Right atrium auricular region (tissue), 2 donors: ENCODE data around the gene INCENP. TPM values are rescaled to one million over a fixed set of nuclear protein-coding genes. Genes with fewer than 3 reads are reported as not detected.
A peak's percentile ranks its signal among the peaks of the same experiment; 100 is the strongest.

Experiments
- DNase-seq: peaks from one replicate; pipeline ENCODE4 v3.0.0-alpha.2; 2019; ENCODE audit warnings: low spot score
- H3K27ac ChIP-seq, 2 donors: fragments of 200-600 bp; sonication (generic); 1 replicate in 1 of 2; 2 replicates in 1 of 2; pipeline ENCODE4 v1.5.1; 2016 to 2019
- H3K27me3 ChIP-seq, 2 donors: fragments of 200-600 bp; sonication (generic); one replicate each; pipeline versions ENCODE4 v1.5.1 to v1.6.0; 2017 to 2019
- H3K36me3 ChIP-seq: fragments of 200-600 bp; sonication (generic); one replicate; pipeline ENCODE4 v1.5.1; 2016
- H3K4me1 ChIP-seq, 2 donors: fragments of 200-600 bp; sonication (generic); one replicate each; pipeline versions ENCODE4 v1.5.1 to v1.6.0; 2017 to 2019
- H3K4me3 ChIP-seq, 2 donors: fragments of 200-600 bp; sonication (generic); 1 replicate in 1 of 2; 2 replicates in 1 of 2; pipeline ENCODE4 v1.5.1; 2017 to 2019; ENCODE audit warnings: mild to moderate bottlenecking in 1 of 2, moderate library complexity in 1 of 2
- H3K9me3 ChIP-seq, 2 donors: fragments of 200-600 bp; sonication (generic); one replicate each; pipeline ENCODE4 v1.5.1; 2019
- total RNA-seq, 2 donors: library from RNA; depleted of rRNA; stranded (reverse); fragments of >200 nt; gene quantifications; one replicate each; pipeline ENCODE4 v1.1.0, GENCODE V29; 2016
- TF ChIP-seq, protein P1 (sequence below), 2 donors: fragments of 200-600 bp; sonication (generic); IDR thresholded peaks; one replicate each; pipeline ENCODE4 v1.5.1; 2019; ENCODE audit warnings: antibody characterized with exemption in 2 of 2

Gene INCENP
- total RNA-seq, 2 donors from 2014 or later = 8.1 to 8.5 TPM

DNA sequence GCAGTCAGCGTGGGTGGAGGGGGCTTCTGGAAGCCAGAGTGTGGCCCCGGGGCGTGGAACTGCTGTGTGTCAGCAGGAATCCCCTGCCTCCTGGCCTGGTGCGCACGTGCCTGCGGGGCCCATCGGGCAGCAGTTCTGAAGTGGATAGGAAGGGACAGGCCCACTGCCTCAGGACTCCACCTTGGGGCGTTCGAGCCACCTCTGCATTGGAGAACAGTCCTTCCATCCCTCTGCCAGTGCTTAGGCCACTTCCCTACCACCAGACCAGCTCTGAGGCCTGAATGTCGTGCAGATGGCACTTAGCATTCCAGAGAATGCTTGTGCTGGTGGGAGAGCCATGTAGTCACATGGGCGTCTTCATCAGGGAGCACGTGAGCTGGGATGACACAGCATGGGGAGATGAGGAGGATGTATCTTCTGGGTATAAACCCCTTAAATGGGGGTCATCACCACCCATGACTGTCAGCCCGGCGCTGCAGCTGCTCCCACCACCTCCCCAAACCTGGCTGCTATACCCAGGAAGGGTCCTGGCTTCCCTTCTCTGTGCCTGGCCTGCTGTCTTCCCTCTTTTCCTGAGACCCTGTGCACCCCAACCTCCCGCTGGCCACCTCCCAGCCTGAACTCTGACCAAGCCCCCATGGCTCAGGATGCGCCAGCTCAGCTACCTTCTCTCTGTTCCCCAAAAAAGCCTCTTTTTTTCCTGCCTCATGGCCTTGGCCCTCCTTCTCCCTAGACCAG is 9.7 kb downstream of the INCENP start:
- no peaks in the 10 kb centered on the region for H3K4me1 ChIP-seq
- peaks cover 9% of the 10 kb centered on the region for H3K36me3 ChIP-seq
- H3K27me3 ChIP-seq = no peaks in the 10 kb centered on the region
- no peak for DNase-seq
- H3K9me3 ChIP-seq = no peaks in the 10 kb centered on the region
- H3K4me3 ChIP-seq = no peak overlapping the region
- no peak overlapping the region for H3K27ac ChIP-seq
- TF ChIP-seq, protein P1, sequence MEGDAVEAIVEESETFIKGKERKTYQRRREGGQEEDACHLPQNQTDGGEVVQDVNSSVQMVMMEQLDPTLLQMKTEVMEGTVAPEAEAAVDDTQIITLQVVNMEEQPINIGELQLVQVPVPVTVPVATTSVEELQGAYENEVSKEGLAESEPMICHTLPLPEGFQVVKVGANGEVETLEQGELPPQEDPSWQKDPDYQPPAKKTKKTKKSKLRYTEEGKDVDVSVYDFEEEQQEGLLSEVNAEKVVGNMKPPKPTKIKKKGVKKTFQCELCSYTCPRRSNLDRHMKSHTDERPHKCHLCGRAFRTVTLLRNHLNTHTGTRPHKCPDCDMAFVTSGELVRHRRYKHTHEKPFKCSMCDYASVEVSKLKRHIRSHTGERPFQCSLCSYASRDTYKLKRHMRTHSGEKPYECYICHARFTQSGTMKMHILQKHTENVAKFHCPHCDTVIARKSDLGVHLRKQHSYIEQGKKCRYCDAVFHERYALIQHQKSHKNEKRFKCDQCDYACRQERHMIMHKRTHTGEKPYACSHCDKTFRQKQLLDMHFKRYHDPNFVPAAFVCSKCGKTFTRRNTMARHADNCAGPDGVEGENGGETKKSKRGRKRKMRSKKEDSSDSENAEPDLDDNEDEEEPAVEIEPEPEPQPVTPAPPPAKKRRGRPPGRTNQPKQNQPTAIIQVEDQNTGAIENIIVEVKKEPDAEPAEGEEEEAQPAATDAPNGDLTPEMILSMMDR (IDR thresholded peaks at IDR 0.05) = no peak

DNA sequence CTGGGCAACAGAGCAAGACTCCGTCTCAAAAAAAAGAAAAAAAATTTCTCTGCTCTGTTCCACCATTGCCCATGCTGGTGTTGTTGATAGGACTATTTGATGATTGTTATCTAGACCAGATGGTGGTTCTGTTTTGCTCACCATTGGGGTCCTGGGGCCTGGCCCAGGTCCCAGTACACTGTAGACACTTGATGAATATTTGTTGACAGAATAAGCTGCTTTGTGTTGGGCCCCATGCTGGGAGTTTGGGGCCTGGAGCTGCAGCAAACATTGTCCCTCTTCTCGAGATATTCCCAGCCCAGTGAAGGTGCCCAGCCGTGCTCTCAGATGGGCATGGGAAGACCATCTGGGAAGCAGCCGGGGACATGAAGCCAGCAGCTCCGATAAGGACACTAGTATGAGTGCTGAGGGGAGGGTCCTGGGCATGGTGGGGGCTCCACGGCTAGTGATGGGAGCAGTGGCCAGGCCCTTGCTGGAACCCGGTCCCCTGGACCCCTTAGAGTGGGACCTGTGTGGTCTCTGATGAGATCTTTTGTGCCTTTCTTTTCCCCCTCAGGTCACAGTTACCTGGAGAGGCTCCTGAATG is 13.6 kb downstream of the INCENP start:
- DNase-seq = peak; percentile 48
- Histone ChIP-seq H3K36me3 (peaks cover 26% of the 10 kb centered on the region), H3K27ac (no peak overlapping the region), H3K4me1 (peaks cover 0 to 11% of the 10 kb centered on the region in 2 donors), H3K27me3 (no peaks in the 10 kb centered on the region), H3K9me3 (no peaks in the 10 kb centered on the region), H3K4me3 (no peak overlapping the region)
- TF ChIP-seq, protein P1 (IDR thresholded peaks at IDR 0.05) = no peak

DNA sequence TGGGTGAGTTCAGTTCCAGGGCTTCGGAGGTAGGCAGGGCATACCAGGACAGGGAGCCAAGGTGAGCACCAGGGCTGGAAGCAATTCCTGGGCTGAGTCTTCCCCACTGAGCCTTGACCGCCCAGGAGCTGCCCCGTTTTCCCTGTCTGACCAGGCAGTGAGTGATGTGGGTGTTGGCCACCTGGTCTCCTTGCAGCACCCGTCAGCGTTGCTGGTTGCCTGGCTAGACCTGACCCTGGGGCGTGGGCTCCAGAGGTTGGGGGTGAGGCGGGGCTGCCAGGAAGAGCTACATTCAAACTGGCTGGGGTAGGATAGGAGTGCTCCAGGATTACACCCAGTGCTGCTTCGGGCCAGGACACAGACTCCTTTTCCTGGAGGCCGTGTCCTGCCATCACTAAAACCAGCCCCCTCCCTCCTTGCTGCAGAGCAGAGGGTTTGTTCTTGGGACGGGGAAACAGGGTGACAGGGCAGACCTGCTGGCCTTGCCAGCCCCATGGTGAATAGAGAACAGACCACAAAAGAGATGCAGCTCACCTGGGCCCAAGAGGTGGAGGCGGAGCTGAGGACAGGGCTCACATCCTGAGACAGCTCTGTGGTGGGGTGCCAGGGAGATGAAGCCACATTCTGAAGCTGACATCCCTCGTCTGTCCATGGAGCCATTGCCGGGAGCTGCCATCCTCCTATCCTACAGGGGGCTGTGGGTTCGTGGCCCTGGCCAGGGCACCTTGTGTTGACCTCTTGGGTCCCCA is 14.2 kb downstream of the INCENP start:
- H3K4me3 ChIP-seq = no peak overlapping the region
- peaks cover 0 to 15% of the 10 kb centered on the region in 2 donors for H3K4me1 ChIP-seq
- H3K9me3 ChIP-seq = no peaks in the 10 kb centered on the region
- no peaks in the 10 kb centered on the region for H3K27me3 ChIP-seq
- DNase-seq = no peak
- TF ChIP-seq, protein P1 (IDR thresholded peaks at IDR 0.05) = no peak
- H3K27ac ChIP-seq = no peak overlapping the region
- peaks cover 26% of the 10 kb centered on the region for H3K36me3 ChIP-seq

DNA sequence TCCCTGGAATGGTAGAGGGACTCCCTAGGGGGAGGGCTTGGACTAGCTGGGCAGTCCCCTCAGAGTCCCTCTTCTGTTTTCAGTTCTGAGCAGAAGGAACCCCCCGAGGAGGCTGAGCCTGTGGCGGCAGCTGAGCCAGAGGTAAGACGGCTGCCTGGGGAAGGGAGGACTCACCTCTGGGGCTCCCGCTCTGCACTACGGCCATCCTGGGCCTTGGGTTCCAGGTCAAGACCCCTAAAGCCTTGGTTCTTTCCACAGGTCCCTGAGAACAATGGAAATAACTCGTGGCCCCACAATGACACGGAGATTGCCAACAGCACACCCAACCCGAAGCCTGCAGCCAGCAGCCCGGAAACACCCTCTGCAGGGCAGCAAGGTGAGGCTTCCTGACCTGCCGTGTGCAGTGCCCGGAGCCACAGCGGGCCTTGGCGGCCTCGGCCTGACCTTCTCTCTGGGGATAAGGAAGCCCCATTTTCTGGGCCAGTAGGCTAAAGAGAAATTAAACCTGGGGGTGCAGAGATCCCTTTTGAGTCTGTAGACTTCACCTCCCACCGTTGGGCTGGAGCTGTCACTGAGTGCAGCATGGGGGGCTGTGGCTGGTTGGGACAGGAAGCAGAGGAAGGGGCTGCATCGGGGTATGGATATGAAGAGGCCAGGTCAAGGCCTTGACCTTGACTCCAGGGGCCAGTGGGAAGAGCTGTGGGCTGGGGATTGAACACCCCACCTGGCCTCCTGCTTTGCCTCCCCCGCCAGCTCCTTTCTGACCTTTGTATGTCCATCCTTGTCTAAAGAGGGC is 15.0 kb downstream of the INCENP start:
- H3K27me3 ChIP-seq = no peaks in the 10 kb centered on the region
- TF ChIP-seq, protein P1 (IDR thresholded peaks at IDR 0.05) = no peak
- no peak overlapping the region for H3K4me3 ChIP-seq
- no peaks in the 10 kb centered on the region for H3K9me3 ChIP-seq
- no peak overlapping the region for H3K27ac ChIP-seq
- peaks cover 0 to 15% of the 10 kb centered on the region in 2 donors for H3K4me1 ChIP-seq
- DNase-seq = no peak
- H3K36me3 ChIP-seq = peaks cover 26% of the 10 kb centered on the region

DNA sequence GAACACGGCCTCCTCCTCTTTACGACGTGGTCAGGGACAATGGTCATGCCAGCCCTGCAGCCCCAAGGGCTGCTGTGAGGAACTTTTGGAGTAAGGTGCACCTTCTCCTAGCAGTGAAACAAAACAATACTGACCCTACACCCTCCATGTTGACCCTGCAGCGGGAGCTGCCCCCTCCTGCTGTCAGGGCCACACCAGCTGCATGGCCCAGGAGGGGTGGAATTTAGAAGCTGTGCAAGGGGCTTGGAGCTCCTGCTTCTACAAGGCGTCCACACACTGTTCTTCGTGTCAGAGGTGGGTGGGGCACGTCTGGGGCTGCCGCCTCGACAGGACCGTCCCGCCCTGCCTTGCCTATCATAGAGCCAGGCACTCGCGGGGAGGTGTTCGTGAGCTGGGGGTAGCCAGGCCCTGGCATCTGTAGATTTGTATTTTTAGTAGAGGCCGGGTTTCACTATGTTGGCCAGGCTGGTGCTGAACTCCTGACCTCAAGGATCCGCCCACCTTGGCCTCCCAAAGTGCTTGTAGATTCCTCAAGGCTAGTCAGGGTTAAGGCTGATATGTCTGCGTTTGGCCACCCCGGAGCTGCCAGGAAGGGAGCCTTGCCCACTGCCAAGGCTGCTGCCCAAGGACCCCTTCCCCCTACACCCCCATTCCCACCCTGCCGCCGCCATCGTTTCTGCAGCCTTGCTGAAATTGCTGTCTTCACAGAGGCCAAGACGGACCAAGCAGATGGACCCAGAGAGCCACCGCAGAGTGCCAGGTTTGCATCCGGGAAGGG is 15.9 kb downstream of the INCENP start:
- DNase-seq = no peak
- Histone ChIP-seq H3K9me3 (no peaks in the 10 kb centered on the region), H3K4me3 (no peak overlapping the region), H3K4me1 (peaks cover 0 to 15% of the 10 kb centered on the region in 2 donors), H3K27me3 (no peaks in the 10 kb centered on the region), H3K27ac (no peak overlapping the region), H3K36me3 (peaks cover 26% of the 10 kb centered on the region)
- TF ChIP-seq, protein P1 (IDR thresholded peaks at IDR 0.05) = no peak
